ENCODE measurements around the gene MYOG. TPM values are rescaled to one million over a fixed set of nuclear protein-coding genes. Genes with fewer than 3 reads are reported as not detected.

MYOG gene
- total RNA-seq, 4 donors from 2014 or later, result not detected

DNA sequence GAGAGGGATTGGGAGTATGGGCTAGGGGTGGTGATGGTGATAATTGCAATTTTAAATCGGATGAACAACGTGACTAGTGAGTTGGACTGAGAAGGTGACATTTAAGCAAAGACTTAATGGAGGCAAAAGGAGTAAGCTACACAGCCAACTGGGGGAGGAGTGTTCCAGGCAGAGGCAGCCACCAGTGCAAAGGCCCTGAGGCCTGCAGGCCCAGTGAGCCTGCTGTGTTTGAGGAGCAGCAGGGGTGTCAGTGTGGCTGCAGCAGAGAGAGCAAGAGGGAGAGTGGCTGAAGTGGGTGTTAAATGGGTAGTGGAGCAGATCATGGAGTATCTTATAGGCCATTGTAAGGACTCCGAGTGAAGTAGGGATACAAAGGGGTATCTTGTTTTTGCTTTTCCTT lies 18.8 kb downstream of the MYOG start:
- WGBS, result 91% methylated on average over 3 of the region's 3 CpGs
- DNase-seq (ENCODE audit: low spot score in 2 of 2), result no peak
- no peak overlapping the region for H3K4me3 ChIP-seq
- no peak for TF ChIP-seq POLR2AphosphoS5 (IDR thresholded peaks at IDR 0.05)
- H3K9me3 ChIP-seq, result no peaks in the 10 kb centered on the region
- H3K27me3 ChIP-seq, result no peaks in the 10 kb centered on the region
- no peak overlapping the region for H3K27ac ChIP-seq
- H3K4me1 ChIP-seq, result peaks cover 12% of the 10 kb centered on the region
- no peaks in the 10 kb centered on the region for H3K36me3 ChIP-seq

GRCh38 chr1:203065986-203066385 lies 19.8 kb downstream of the MYOG start:
- TF ChIP-seq EP300 (IDR thresholded peaks at IDR 0.05) (no peak), POLR2AphosphoS5 (IDR thresholded peaks at IDR 0.05) (no peak), POLR2A (IDR thresholded peaks at IDR 0.05) (no peak)
- TF ChIP-seq, protein P1, sequence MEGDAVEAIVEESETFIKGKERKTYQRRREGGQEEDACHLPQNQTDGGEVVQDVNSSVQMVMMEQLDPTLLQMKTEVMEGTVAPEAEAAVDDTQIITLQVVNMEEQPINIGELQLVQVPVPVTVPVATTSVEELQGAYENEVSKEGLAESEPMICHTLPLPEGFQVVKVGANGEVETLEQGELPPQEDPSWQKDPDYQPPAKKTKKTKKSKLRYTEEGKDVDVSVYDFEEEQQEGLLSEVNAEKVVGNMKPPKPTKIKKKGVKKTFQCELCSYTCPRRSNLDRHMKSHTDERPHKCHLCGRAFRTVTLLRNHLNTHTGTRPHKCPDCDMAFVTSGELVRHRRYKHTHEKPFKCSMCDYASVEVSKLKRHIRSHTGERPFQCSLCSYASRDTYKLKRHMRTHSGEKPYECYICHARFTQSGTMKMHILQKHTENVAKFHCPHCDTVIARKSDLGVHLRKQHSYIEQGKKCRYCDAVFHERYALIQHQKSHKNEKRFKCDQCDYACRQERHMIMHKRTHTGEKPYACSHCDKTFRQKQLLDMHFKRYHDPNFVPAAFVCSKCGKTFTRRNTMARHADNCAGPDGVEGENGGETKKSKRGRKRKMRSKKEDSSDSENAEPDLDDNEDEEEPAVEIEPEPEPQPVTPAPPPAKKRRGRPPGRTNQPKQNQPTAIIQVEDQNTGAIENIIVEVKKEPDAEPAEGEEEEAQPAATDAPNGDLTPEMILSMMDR (IDR thresholded peaks at IDR 0.05), result no peak
- H3K27ac ChIP-seq, result no peak overlapping the region
- WGBS, result 100% methylated on average over 2 of the region's 2 CpGs

GRCh38 chr1:203065191-203065590 lies 20.6 kb downstream of the MYOG start:
- H3K9me3 ChIP-seq, result no peaks in the 10 kb centered on the region
- H3K27me3 ChIP-seq, result no peaks in the 10 kb centered on the region
- TF ChIP-seq, protein P1 (IDR thresholded peaks at IDR 0.05), result no peak
- no peak for TF ChIP-seq EP300 (IDR thresholded peaks at IDR 0.05)
- no peak for TF ChIP-seq POLR2AphosphoS5 (IDR thresholded peaks at IDR 0.05)
- no peak for TF ChIP-seq POLR2A (IDR thresholded peaks at IDR 0.05)
- H3K4me1 ChIP-seq, result peaks cover 12% of the 10 kb centered on the region
- H3K27ac ChIP-seq, result no peak overlapping the region
- no peak overlapping the region for H3K4me3 ChIP-seq
- H3K36me3 ChIP-seq, result no peaks in the 10 kb centered on the region
- 92% methylated on average over 7 of the region's 7 CpGs for WGBS
- DNase-seq (ENCODE audit: low spot score in 2 of 2), result no peak

More at GRCh38 chr1:203065986-203066385, 19.8 kb downstream of the MYOG start:
- Histone ChIP-seq H3K4me3 (no peak overlapping the region), H3K4me1 (peaks cover 12% of the 10 kb centered on the region), H3K27me3 (no peaks in the 10 kb centered on the region), H3K9me3 (no peaks in the 10 kb centered on the region), H3K36me3 (no peaks in the 10 kb centered on the region)
- no peak for DNase-seq (ENCODE audit: low spot score in 2 of 2)

DNA sequence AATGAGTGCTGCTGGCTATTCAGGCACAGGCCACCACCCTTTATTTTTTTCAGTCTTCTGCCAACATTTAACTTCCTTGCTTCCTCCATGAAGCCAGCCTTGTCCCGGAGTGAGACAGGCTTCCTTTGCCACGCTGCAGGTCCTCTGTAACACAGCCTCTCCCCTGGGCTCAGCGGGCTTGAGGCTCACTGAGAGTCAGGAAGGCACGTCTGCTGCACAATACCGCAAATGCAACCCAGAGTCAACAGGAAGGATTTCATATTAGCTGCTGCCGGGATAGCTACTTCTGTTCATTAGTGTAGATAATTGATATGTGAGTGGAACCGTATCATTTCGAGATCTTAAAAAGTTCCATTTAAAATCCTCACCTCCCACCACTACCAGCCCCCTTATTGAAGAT lies 22.5 kb downstream of the MYOG start:
- DNase-seq (ENCODE audit: low spot score in 2 of 2), result no peak
- no peaks in the 10 kb centered on the region for H3K9me3 ChIP-seq
- WGBS, result 82% methylated on average over 8 of the region's 8 CpGs
- TF ChIP-seq POLR2A (IDR thresholded peaks at IDR 0.05) (no peak), POLR2AphosphoS5 (IDR thresholded peaks at IDR 0.05) (no peak), EP300 (IDR thresholded peaks at IDR 0.05) (no peak)
- TF ChIP-seq, protein P1 (IDR thresholded peaks at IDR 0.05), result no peak
- no peaks in the 10 kb centered on the region for H3K27me3 ChIP-seq
- H3K27ac ChIP-seq, result no peak overlapping the region
- H3K36me3 ChIP-seq, result no peaks in the 10 kb centered on the region
- H3K4me1 ChIP-seq, result no peaks in the 10 kb centered on the region
- no peak overlapping the region for H3K4me3 ChIP-seq

- no peaks in the 10 kb centered on the region for H3K27me3 ChIP-seq
- H3K9me3 ChIP-seq, result no peaks in the 10 kb centered on the region
- DNase-seq (ENCODE audit: low spot score in 2 of 2), result no peak
- H3K4me3 ChIP-seq, result no peak overlapping the region
- H3K4me1 ChIP-seq, result no peaks in the 10 kb centered on the region
- no peaks in the 10 kb centered on the region for H3K36me3 ChIP-seq
- WGBS, result 94% methylated on average over 10 of the region's 11 CpGs
- H3K27ac ChIP-seq, result no peak overlapping the region
- TF ChIP-seq, protein P1 (IDR thresholded peaks at IDR 0.05), result no peak
- TF ChIP-seq POLR2A (IDR thresholded peaks at IDR 0.05) (no peak), EP300 (IDR thresholded peaks at IDR 0.05) (no peak)
Measured at GRCh38 chr1:203060115-203060514, 25.7 kb downstream of the MYOG start.

DNA sequence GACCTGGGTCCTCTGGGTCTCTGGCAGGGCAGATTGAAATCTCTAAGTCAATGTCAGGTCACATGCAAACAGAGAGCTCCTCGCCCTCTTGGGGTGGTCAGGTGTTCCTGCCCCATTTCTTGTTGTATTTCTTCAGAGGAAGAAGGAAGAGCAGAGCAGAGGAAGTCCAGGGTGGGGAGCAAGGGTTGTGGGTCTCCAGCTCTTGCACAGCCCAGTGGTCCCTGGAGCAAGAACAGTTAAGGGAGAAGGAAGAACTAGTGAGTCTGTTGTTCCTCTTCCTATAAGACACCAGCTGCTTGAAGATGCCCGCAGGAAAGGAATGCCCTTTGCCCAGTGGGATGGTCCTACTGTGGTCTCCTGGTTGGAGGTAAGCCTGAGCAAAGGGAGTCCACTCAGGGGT lies 26.3 kb downstream of the MYOG start:
- no peaks in the 10 kb centered on the region for H3K36me3 ChIP-seq
- TF ChIP-seq, protein P1 (IDR thresholded peaks at IDR 0.05), result no peak
- no peak for TF ChIP-seq POLR2AphosphoS5 (IDR thresholded peaks at IDR 0.05)
- no peak for TF ChIP-seq POLR2A (IDR thresholded peaks at IDR 0.05)
- no peak for TF ChIP-seq EP300 (IDR thresholded peaks at IDR 0.05)
- H3K27ac ChIP-seq, result no peak overlapping the region
- WGBS, result 85% methylated on average over 2 of the region's 2 CpGs
- H3K9me3 ChIP-seq, result no peaks in the 10 kb centered on the region
- H3K4me3 ChIP-seq, result no peak overlapping the region
- DNase-seq (ENCODE audit: low spot score in 2 of 2), result no peak
- no peaks in the 10 kb centered on the region for H3K27me3 ChIP-seq
- no peaks in the 10 kb centered on the region for H3K4me1 ChIP-seq

All from suprapubic skin (tissue), 4 donors.